GM21360 (cell line): Measurements from ENCODE around the gene GMPR.

Experiments used
- ATAC-seq: cut with Tn5 transposase; IDR thresholded peaks from one replicate; pipeline ENCODE4 v1.9.1; 2021; ENCODE audit warnings: mild to moderate bottlenecking, moderate library complexity; ENCODE audit not compliant: unreplicated experiment

The GMPR gene

GRCh38 chr6:16324606-16325225 is 86.3 kb downstream of the GMPR start:
- no peak for ATAC-seq

- no peak for ATAC-seq
Observed at GRCh38 chr6:16326531-16326930, 88.1 kb downstream of the GMPR start.

DNA sequence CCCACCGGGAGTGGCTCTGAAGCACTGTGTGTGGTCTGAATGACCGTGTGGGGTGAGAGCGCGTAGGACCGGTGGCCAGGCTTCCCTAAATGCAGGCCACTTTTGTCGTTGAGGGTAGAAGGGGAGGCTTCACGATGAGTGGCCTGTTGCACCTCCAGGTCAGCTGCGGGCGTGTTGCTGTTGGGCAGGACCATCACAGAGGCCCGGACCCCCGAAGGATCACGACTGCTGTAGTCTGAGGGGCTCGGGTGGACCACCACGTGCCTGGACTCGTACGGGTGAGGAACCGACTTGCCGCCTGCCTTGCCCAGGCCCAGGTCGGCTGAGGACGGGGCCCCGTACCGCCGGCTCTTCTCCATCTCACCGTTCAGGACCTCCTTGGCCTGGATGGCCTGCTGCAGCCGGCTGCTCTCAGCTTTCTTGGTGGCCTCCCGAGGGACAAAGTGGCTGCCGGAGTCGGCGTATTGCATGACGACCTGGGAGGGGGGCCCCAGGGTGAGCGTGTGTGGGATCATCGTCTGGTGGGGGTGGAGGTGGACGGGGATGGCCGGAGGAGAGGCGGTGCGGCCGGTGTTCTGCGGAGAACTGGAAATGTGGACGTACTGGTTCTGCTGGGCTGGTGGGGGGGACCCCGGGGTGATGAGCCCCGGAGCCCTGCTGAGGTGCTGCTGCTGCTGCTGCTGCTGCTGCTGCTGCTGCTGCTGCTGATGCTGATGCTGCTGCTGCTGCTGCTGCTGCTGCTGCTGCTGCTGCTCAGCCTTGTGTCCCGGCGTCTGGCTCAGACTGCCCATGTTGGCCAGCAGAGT is 88.8 kb downstream of the GMPR start:
- ATAC-seq = no peak

GRCh38 chr6:16327777-16328325 is 89.5 kb downstream of the GMPR start:
- no peak for ATAC-seq

DNA sequence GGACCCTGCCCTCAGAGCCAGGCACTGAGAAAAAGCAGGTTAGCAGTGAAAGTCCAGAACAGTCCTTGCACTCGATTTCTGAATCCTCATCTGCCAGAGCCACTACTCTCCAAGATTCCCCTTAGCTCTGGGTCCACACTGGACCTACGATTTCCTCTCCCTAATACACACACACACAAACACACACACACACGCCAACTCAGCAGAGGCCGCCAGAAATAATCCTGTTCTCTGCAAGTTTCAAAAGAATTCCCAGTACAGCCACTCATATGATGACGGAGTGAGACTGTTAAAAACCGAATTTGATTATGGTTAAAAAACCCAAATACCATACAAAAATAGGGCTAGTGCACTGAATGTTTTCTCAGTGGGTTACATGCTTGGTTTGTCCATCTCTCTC is 90.8 kb downstream of the GMPR start:
- ATAC-seq = no peak

DNA sequence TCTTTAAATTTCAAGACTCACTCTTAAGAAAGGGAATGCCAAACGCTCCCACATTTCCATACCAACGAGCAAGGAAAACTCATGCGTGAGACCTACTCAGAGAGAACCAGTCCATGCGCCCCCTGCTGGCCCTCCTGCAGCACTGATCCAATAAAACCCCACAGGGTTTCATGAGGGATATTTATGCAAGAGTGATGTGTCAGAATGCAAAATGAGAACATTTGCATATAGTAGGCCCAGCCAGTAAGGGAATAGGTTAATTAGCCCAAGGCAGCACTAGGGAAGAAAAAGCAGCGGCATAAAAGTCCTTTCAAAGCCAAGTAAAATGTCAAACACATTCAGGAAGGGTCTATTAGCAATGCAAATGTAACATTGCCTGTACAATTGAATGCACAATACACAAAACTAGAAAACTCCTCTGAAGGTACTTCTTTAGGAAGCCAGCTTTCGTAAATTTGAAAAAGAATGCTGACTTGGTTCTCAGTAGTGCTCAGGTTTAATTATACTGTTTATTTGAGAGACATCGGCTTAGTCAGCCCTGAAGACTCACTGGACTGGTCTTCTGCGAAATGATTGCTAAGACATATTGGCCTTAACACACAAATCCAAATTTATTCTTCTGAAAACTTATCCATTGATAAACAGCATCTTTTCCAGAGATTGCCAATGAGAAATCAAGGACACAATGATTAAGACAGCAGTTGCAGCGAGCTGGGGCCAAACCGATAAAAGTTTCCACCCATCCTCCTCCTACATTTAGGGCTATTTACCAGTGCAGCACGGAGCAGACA is 93.2 kb downstream of the GMPR start:
- ATAC-seq = peak; percentile 11

DNA sequence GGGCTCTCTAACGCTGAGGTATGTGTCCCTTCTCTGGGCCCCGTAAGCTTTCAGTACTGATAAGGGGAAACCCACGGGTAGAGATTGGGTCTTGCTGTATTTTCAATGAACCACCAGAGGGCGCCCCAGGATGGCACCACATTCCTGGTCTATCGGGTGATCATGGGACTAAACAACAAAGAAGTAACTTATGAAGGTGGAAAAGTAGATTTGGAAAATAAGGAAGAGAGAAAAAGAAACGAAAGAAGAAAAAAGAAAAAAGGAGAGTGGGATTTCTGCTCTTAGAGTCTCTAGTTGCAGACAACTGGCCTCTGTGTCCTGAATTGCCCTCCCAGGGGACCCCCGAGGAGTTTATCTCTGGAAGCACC is 93.8 kb downstream of the GMPR start:
- ATAC-seq = peak; percentile 85

DNA sequence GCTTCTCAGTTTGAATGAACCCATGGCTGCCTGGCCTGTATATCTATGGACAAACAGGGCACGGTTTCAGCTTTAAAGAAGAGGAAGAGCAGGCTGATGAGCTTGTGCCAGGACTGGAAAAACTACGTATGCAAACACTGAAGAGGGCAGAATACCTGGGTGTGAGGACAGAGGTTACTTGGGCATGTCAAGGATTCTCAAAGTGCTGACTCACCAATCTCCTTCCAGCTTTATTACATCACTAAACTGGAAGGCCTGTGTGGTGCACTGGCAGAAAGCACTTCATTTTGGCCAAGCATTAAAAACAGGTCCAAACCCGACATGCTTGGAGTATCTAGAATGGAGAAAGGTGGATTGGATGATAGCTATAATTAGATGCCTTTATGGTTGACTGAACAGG is 95.2 kb downstream of the GMPR start:
- ATAC-seq = no peak

- ATAC-seq = no peak
Observed at GRCh38 chr6:16334671-16335070, 96.3 kb downstream of the GMPR start.

GRCh38 chr6:16335176-16335575 is 96.8 kb downstream of the GMPR start:
- ATAC-seq = no peak

DNA sequence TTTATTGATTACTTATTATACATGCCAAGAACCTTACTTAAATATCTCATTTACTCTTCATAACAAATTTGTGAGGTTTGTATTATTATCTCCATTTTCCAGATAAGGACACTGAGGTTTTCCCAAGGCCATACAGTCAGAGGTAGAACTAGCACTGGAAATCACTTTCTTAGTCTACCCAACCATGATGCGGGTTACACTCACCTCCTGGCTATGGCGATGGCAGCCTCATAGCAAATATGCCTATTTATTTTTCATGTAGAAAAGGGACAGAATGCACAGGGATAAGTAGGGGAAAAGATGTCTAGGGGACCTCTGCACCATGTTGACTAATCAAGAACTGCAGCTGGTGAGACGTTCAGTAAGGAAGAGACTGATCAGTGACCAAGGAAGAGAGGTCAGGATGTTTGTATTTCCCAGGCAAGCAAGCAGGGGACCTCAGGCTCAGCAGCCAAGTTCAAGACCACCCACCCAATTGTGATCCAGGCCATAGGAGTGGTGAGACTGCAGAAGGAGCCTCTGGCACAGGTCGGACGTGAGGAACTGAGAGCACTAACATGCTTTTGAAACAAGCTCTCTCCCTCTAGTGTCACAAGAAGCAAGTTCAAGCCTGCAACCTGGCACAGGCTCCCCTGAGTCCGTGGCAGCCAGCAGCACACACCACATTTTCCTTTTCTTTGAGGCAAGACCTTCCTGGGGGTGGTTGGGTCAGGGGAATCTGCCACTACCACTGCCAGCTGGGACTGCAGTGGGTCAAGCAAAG is 97.8 kb downstream of the GMPR start:
- no peak for ATAC-seq

GRCh38 chr6:16336911-16337294 is 98.5 kb downstream of the GMPR start:
- ATAC-seq = no peak

GRCh38 chr6:16337295-16337975 is 99.0 kb downstream of the GMPR start:
- ATAC-seq = no peak

GRCh38 chr6:16338577-16339264 is 100.3 kb downstream of the GMPR start:
- ATAC-seq = no peak

DNA sequence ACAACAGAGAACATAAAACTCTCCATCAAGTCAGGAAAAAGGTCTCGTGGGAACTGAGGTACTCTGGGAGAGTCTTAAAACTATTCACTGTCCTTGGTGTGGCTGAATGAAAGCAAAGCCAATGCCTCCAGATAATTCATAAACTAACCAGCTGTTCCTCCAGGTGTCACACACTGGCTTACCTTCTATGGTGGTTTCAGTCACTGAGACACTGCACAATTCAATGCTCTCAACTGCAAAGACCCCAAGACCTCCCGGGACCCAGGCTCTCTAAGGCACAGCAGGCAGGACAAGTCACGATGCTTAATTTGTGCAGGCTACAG is 100.8 kb downstream of the GMPR start:
- ATAC-seq = no peak

- ATAC-seq = no peak
Observed at GRCh38 chr6:16343593-16343992, 105.2 kb downstream of the GMPR start.

DNA sequence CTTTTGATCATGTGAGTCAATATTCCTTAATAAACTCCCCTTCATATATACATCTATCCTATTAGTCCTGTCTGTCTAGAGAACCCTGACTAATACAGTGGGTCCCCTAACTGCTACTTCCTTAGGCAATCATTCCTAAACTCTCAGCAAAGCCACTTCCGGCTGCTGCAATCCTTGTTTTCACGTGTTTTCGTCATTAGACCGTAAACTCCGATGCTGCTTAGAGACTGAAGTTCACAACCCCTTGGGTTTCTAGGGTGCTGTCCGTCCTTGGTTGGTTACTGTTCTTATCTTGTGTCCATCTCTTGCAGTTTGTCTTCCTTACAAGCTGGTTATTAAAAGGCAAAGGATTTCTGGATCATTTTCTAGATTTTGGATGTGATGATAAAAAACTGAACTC is 106.4 kb downstream of the GMPR start:
- no peak for ATAC-seq
